ENCODE measurements around the gene CXCL14.

Gene CXCL14

DNA sequence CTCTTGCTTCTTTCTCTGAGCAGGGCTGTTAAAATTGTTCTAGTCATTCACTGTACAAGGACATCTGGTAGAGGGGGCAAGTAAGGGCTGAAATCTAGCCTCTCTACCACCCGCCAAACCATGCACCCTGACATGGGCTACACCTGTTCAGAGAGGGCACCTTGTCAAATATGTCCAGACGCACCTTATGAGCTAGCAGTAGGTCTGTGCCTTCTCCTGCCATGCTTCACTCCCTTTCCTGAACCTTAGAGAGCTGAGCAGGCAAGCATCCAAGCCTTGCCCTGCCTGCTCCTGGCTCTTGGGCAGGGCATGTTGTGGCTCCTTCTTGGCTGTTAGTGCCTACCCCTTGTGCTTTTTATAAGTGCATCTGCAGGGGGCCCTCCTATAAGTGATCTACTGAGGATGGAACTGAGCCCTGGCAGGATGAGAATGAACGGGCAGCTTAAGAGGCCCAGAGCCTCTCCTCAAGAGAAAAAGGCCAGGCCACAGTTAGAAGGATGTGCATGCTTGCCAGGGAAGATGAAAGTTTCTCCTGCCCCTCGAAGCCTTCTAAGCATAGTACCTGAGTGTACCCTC, 39.3 kb downstream of the CXCL14 start:
- Histone ChIP-seq H3K23ac (ENCODE audit: low read depth, low read length, poor library complexity) (no peak overlapping the region), H3K14ac (ENCODE audit: low read length) (no peak overlapping the region), H2BK12ac (ENCODE audit: low read length) (no peak overlapping the region), H4K8ac (ENCODE audit: low read depth, low read length) (no peak overlapping the region), H3K79me1 (ENCODE audit: low read depth, low read length) (no peaks in the 10 kb centered on the region), H3K18ac (ENCODE audit: low read length) (no peak overlapping the region), H3K36me3 (replicated peaks in 1 of 2; ENCODE audit: control insufficient read depth in 2 of 2, insufficient read depth in 2 of 2, low read length in 2 of 2) (no peaks in the 10 kb centered on the region), H3K4me3 (ENCODE audit: low read length in 2 of 2) (no peak overlapping the region), H3K9me3 (replicated peaks in 1 of 2; ENCODE audit: control insufficient read depth in 2 of 2, insufficient read depth in 1 of 2, low read depth in 1 of 2, low read length in 2 of 2) (peaks cover 0 to 16% of the 10 kb centered on the region in 2 donors), H3K4me2 (ENCODE audit: insufficient read depth, low read length, poor library complexity, severe bottlenecking) (no peak overlapping the region), H3K27ac (replicated peaks; ENCODE audit: low read length) (no peak overlapping the region), H2AK5ac (ENCODE audit: low read depth, low read length) (no peak overlapping the region), H4K91ac (ENCODE audit: low read depth, low read length, poor library complexity) (no peak overlapping the region), H3K4ac (ENCODE audit: low read length) (no peak overlapping the region), H2AFZ (ENCODE audit: low read length) (no peak overlapping the region), H3K9ac (ENCODE audit: low read depth, low read length, poor library complexity) (no peak overlapping the region), H2BK15ac (ENCODE audit: low read length) (no peak overlapping the region), H3K4me1 (ENCODE audit: control insufficient read depth in 2 of 2, insufficient read depth in 1 of 2, low read depth in 1 of 2, low read length in 2 of 2) (peaks cover 8 to 9% of the 10 kb centered on the region in 2 donors), H2BK120ac (ENCODE audit: low read depth, low read length) (no peak overlapping the region), H2BK5ac (ENCODE audit: low read length) (no peak overlapping the region), H3K27me3 (ENCODE audit: control insufficient read depth in 3 of 3, insufficient read depth in 3 of 3, low read depth in 1 of 3, low read length in 3 of 3) (peaks cover 41 to 100% (median 94%) of the 10 kb centered on the region in 3 experiments)
- no CpG with 5 or more reads among the region's 4 CpGs for WGBS, 2 donors (ENCODE audit: extremely low coverage in 2 of 2, insufficient read length in 2 of 2, insufficient replicate concordance in 1 of 2)
- DNase-seq (ENCODE audit: low spot score), result no peak

- H4K8ac ChIP-seq (ENCODE audit: low read depth, low read length), result no peak overlapping the region
- H2AK5ac ChIP-seq (ENCODE audit: low read depth, low read length), result no peak overlapping the region
- H3K4me3 ChIP-seq (ENCODE audit: low read length in 2 of 2), result no peak overlapping the region
- no peak overlapping the region for H2BK15ac ChIP-seq (ENCODE audit: low read length)
- H3K79me1 ChIP-seq (ENCODE audit: low read depth, low read length), result no peaks in the 10 kb centered on the region
- H3K36me3 ChIP-seq (replicated peaks in 1 of 2; ENCODE audit: control insufficient read depth in 2 of 2, insufficient read depth in 2 of 2, low read length in 2 of 2), result no peaks in the 10 kb centered on the region
- H2BK12ac ChIP-seq (ENCODE audit: low read length), result no peak overlapping the region
- H3K23ac ChIP-seq (ENCODE audit: low read depth, low read length, poor library complexity), result no peak overlapping the region
- no peak overlapping the region for H3K27ac ChIP-seq (replicated peaks; ENCODE audit: low read length)
- H2BK5ac ChIP-seq (ENCODE audit: low read length), result no peak overlapping the region
- H3K4me2 ChIP-seq (ENCODE audit: insufficient read depth, low read length, poor library complexity, severe bottlenecking), result no peak overlapping the region
- no peak overlapping the region for H3K18ac ChIP-seq (ENCODE audit: low read length)
- no peak overlapping the region for H2BK120ac ChIP-seq (ENCODE audit: low read depth, low read length)
- no peak overlapping the region for H3K14ac ChIP-seq (ENCODE audit: low read length)
- H3K9ac ChIP-seq (ENCODE audit: low read depth, low read length, poor library complexity), result no peak overlapping the region
- peaks cover 0 to 16% of the 10 kb centered on the region in 2 donors for H3K9me3 ChIP-seq (replicated peaks in 1 of 2; ENCODE audit: control insufficient read depth in 2 of 2, insufficient read depth in 1 of 2, low read depth in 1 of 2, low read length in 2 of 2)
- H3K4ac ChIP-seq (ENCODE audit: low read length), result no peak overlapping the region
- H4K91ac ChIP-seq (ENCODE audit: low read depth, low read length, poor library complexity), result no peak overlapping the region
- DNase-seq (ENCODE audit: low spot score), result no peak
- H3K4me1 ChIP-seq (ENCODE audit: control insufficient read depth in 2 of 2, insufficient read depth in 1 of 2, low read depth in 1 of 2, low read length in 2 of 2), result peaks cover 10% of the 10 kb centered on the region in 2 donors
- H2AFZ ChIP-seq (ENCODE audit: low read length), result no peak overlapping the region
- WGBS, 2 donors (ENCODE audit: extremely low coverage in 2 of 2, insufficient read length in 2 of 2, insufficient replicate concordance in 1 of 2), result no CpG with 5 or more reads among the region's 5 CpGs
- H3K27me3 ChIP-seq (ENCODE audit: control insufficient read depth in 3 of 3, insufficient read depth in 3 of 3, low read depth in 1 of 3, low read length in 3 of 3), result peaks cover 34 to 100% (median 93%) of the 10 kb centered on the region in 3 experiments
These were observed 40.5 kb downstream of the CXCL14 start for GRCh38 chr5:135538261-135538660.

- WGBS, 2 donors (ENCODE audit: extremely low coverage in 2 of 2, insufficient read length in 2 of 2, insufficient replicate concordance in 1 of 2), result no CpG with 5 or more reads among the region's 2 CpGs
- no peak overlapping the region for H3K4ac ChIP-seq (ENCODE audit: low read length)
- no peak overlapping the region for H2BK12ac ChIP-seq (ENCODE audit: low read length)
These were observed 41.0 kb downstream of the CXCL14 start for GRCh38 chr5:135537745-135538144.

GRCh38 chr5:135537271-135537670, 41.5 kb downstream of the CXCL14 start:
- H3K18ac ChIP-seq (ENCODE audit: low read length), result no peak overlapping the region
- no peak overlapping the region for H3K4ac ChIP-seq (ENCODE audit: low read length)
- H3K9me3 ChIP-seq (replicated peaks in 1 of 2; ENCODE audit: control insufficient read depth in 2 of 2, insufficient read depth in 1 of 2, low read depth in 1 of 2, low read length in 2 of 2), result peaks cover 0 to 16% of the 10 kb centered on the region in 2 donors
- no peak overlapping the region for H3K9ac ChIP-seq (ENCODE audit: low read depth, low read length, poor library complexity)
- H4K91ac ChIP-seq (ENCODE audit: low read depth, low read length, poor library complexity), result no peak overlapping the region
- H3K4me2 ChIP-seq (ENCODE audit: insufficient read depth, low read length, poor library complexity, severe bottlenecking), result no peak overlapping the region
- no peak overlapping the region for H3K23ac ChIP-seq (ENCODE audit: low read depth, low read length, poor library complexity)
- H2AFZ ChIP-seq (ENCODE audit: low read length), result no peak overlapping the region
- H3K27ac ChIP-seq (replicated peaks; ENCODE audit: low read length), result no peak overlapping the region
- H3K36me3 ChIP-seq (replicated peaks in 1 of 2; ENCODE audit: control insufficient read depth in 2 of 2, insufficient read depth in 2 of 2, low read length in 2 of 2), result no peaks in the 10 kb centered on the region
- H4K8ac ChIP-seq (ENCODE audit: low read depth, low read length), result no peak overlapping the region
- no peak overlapping the region for H2AK5ac ChIP-seq (ENCODE audit: low read depth, low read length)
- H2BK120ac ChIP-seq (ENCODE audit: low read depth, low read length), result no peak overlapping the region
- H3K27me3 ChIP-seq (ENCODE audit: control insufficient read depth in 3 of 3, insufficient read depth in 3 of 3, low read depth in 1 of 3, low read length in 3 of 3), result peaks cover 34 to 100% (median 96%) of the 10 kb centered on the region in 3 experiments
- no peak overlapping the region for H2BK12ac ChIP-seq (ENCODE audit: low read length)
- H2BK5ac ChIP-seq (ENCODE audit: low read length), result no peak overlapping the region
- DNase-seq (ENCODE audit: low spot score), result no peak
- WGBS, 2 donors (ENCODE audit: extremely low coverage in 2 of 2, insufficient read length in 2 of 2, insufficient replicate concordance in 1 of 2), result no CpG with 5 or more reads among the region's 7 CpGs
- no peak overlapping the region for H2BK15ac ChIP-seq (ENCODE audit: low read length)
- no peak overlapping the region for H3K4me3 ChIP-seq (ENCODE audit: low read length in 2 of 2)
- no peak overlapping the region for H3K14ac ChIP-seq (ENCODE audit: low read length)
- H3K79me1 ChIP-seq (ENCODE audit: low read depth, low read length), result no peaks in the 10 kb centered on the region
- H3K4me1 ChIP-seq (ENCODE audit: control insufficient read depth in 2 of 2, insufficient read depth in 1 of 2, low read depth in 1 of 2, low read length in 2 of 2), result peaks cover 7 to 10% of the 10 kb centered on the region in 2 donors

More at GRCh38 chr5:135537745-135538144, 41.0 kb downstream of the CXCL14 start:
- H2BK5ac ChIP-seq (ENCODE audit: low read length), result no peak overlapping the region
- H4K91ac ChIP-seq (ENCODE audit: low read depth, low read length, poor library complexity), result no peak overlapping the region
- no peaks in the 10 kb centered on the region for H3K36me3 ChIP-seq (replicated peaks in 1 of 2; ENCODE audit: control insufficient read depth in 2 of 2, insufficient read depth in 2 of 2, low read length in 2 of 2)
- no peak overlapping the region for H3K4me3 ChIP-seq (ENCODE audit: low read length in 2 of 2)
- no peak overlapping the region for H3K14ac ChIP-seq (ENCODE audit: low read length)
- H4K8ac ChIP-seq (ENCODE audit: low read depth, low read length), result no peak overlapping the region
- no peak overlapping the region for H2AFZ ChIP-seq (ENCODE audit: low read length)
- no peak overlapping the region for H3K18ac ChIP-seq (ENCODE audit: low read length)
- H3K27me3 ChIP-seq (ENCODE audit: control insufficient read depth in 3 of 3, insufficient read depth in 3 of 3, low read depth in 1 of 3, low read length in 3 of 3), result peaks cover 34 to 100% (median 95%) of the 10 kb centered on the region in 3 experiments
- no peak overlapping the region for H3K9ac ChIP-seq (ENCODE audit: low read depth, low read length, poor library complexity)
- H3K27ac ChIP-seq (replicated peaks; ENCODE audit: low read length), result no peak overlapping the region
- no peak overlapping the region for H2AK5ac ChIP-seq (ENCODE audit: low read depth, low read length)
- no peak overlapping the region for H2BK15ac ChIP-seq (ENCODE audit: low read length)
- H3K79me1 ChIP-seq (ENCODE audit: low read depth, low read length), result no peaks in the 10 kb centered on the region
- H3K23ac ChIP-seq (ENCODE audit: low read depth, low read length, poor library complexity), result no peak overlapping the region
- peaks cover 0 to 16% of the 10 kb centered on the region in 2 donors for H3K9me3 ChIP-seq (replicated peaks in 1 of 2; ENCODE audit: control insufficient read depth in 2 of 2, insufficient read depth in 1 of 2, low read depth in 1 of 2, low read length in 2 of 2)
- no peak overlapping the region for H3K4me2 ChIP-seq (ENCODE audit: insufficient read depth, low read length, poor library complexity, severe bottlenecking)
- DNase-seq (ENCODE audit: low spot score), result no peak
- peaks cover 7 to 10% of the 10 kb centered on the region in 2 donors for H3K4me1 ChIP-seq (ENCODE audit: control insufficient read depth in 2 of 2, insufficient read depth in 1 of 2, low read depth in 1 of 2, low read length in 2 of 2)
- no peak overlapping the region for H2BK120ac ChIP-seq (ENCODE audit: low read depth, low read length)

All from neuronal stem cell (in vitro differentiated cells).